ENCODE measurements around the gene C11orf98.
A peak's percentile ranks its signal among the peaks of the same experiment; 100 is the strongest.
"Not testable (repeated sequence)": the region's sequence is repeated elsewhere in the genome, so short reads cannot be mapped to it uniquely, and the experiment has no call there.

The C11orf98 gene

DNA sequence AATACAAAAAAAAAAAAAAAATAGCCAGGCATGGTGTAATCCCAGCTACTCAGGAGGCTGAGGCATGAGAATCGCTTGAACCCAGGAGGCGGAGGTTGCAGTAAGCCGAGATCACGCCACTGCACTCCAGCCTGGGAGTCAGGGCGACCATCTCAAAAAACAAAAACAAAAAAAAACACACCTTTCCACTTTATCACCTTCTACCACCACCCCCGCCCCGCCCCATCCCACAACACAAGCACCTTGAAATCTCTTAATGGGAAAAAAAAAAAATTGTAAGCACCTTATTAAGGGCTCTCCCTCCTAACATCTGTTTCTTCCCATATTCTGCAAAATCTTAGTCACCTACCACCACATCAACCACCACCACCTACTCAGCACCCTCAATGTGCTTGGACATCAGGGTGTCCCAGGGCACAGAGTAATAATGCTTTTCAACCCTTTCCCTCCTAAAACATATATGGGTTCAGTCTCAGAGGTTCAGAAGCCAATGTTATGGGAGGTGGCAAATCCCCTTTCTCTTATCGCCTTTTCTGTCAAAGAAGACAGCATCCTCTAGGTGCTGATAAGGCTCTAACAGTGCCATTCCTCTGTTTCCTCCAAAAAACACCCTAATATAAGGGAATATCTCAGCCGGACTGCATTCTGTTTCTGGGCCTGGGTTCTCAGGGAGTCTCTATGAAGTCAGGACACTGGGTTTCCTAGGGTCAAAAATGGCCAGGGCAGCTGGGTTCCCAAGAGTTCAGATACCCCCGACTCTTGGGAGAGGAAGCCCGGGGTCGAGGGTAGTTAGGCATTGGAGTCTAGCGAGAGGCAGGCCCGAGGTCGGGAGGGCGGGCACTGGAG is 12.6 kb downstream of the C11orf98 start:
- TF ChIP-seq, protein P1, sequence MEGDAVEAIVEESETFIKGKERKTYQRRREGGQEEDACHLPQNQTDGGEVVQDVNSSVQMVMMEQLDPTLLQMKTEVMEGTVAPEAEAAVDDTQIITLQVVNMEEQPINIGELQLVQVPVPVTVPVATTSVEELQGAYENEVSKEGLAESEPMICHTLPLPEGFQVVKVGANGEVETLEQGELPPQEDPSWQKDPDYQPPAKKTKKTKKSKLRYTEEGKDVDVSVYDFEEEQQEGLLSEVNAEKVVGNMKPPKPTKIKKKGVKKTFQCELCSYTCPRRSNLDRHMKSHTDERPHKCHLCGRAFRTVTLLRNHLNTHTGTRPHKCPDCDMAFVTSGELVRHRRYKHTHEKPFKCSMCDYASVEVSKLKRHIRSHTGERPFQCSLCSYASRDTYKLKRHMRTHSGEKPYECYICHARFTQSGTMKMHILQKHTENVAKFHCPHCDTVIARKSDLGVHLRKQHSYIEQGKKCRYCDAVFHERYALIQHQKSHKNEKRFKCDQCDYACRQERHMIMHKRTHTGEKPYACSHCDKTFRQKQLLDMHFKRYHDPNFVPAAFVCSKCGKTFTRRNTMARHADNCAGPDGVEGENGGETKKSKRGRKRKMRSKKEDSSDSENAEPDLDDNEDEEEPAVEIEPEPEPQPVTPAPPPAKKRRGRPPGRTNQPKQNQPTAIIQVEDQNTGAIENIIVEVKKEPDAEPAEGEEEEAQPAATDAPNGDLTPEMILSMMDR (IDR thresholded peaks at IDR 0.05; ENCODE audit: low read depth, low read length), result no peak
- H3K4me3 ChIP-seq (ENCODE audit: low read depth, low read length), result peak overlapping the region; percentile 86
- peaks cover 24% of the 10 kb centered on the region for H3K36me3 ChIP-seq
- no peak for DNase-seq
- no peaks in the 10 kb centered on the region for H3K27me3 ChIP-seq (ENCODE audit: insufficient read depth, low read depth, severe bottlenecking)
- no peaks in the 10 kb centered on the region for H3K9me3 ChIP-seq (ENCODE audit: severe bottlenecking)
- peak overlapping the region; percentile 93 for H3K27ac ChIP-seq

DNA sequence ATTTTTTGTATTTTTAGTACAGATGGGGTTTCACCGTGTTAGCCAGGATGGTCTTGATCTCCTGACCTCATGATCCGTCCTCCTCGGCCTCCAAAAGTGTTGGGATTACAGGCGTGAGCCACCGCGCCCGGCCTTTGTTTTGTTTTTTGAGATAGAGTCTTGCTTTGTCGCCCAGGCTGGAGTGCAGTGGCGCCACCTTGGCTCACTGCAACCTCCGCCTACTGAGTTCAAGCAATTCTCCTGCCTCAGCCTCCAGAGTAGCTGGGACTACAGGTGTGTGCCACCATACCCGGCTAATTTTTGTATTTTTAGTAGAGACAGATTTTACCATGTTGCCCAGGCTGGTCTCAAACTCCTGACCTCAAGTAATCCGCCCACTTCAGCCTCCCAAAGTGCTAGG is 14.7 kb downstream of the C11orf98 start:
- not testable (repeated sequence) for H3K9me3 ChIP-seq (ENCODE audit: severe bottlenecking); DNase-seq; H3K27me3 ChIP-seq (ENCODE audit: insufficient read depth, low read depth, severe bottlenecking); H3K27ac ChIP-seq; H3K4me3 ChIP-seq (ENCODE audit: low read depth, low read length)
- peaks cover 29% of the 10 kb centered on the region for H3K36me3 ChIP-seq

DNA sequence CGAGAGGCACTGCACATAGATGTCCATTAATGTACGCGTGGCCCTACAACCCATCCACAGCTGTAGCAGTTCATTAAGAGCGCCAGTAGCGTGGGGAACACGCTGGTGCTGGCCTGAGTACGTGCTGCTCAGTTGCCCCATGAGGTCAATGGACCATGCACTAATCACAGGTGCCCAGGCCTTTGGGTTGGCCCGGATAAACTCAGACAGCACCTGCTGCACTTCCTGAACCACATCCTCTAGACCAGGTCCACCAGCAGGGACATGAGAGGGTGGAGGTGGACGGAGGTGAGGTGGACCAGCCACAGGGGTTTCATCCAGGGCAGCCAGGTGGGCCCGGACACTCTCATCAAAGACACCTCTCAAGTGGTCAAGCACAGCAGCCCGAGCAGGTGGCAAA is 15.5 kb downstream of the C11orf98 start:
- TF ChIP-seq, protein P1 (IDR thresholded peaks at IDR 0.05; ENCODE audit: low read depth, low read length), result no peak
- no peak for DNase-seq
- Histone ChIP-seq H3K4me3 (ENCODE audit: low read depth, low read length) (no peak overlapping the region), H3K9me3 (ENCODE audit: severe bottlenecking) (no peaks in the 10 kb centered on the region), H3K27ac (no peak overlapping the region), H3K27me3 (ENCODE audit: insufficient read depth, low read depth, severe bottlenecking) (no peaks in the 10 kb centered on the region), H3K36me3 (peaks cover 35% of the 10 kb centered on the region)

GRCh38 chr11:62648967-62649364 is 16.0 kb downstream of the C11orf98 start:
- TF ChIP-seq, protein P1 (IDR thresholded peaks at IDR 0.05; ENCODE audit: low read depth, low read length), result no peak
- Histone ChIP-seq H3K36me3 (peaks cover 38% of the 10 kb centered on the region), H3K27ac (no peak overlapping the region), H3K4me3 (ENCODE audit: low read depth, low read length) (no peak overlapping the region), H3K9me3 (ENCODE audit: severe bottlenecking) (no peaks in the 10 kb centered on the region), H3K27me3 (ENCODE audit: insufficient read depth, low read depth, severe bottlenecking) (no peaks in the 10 kb centered on the region)
- DNase-seq, result no peak

DNA sequence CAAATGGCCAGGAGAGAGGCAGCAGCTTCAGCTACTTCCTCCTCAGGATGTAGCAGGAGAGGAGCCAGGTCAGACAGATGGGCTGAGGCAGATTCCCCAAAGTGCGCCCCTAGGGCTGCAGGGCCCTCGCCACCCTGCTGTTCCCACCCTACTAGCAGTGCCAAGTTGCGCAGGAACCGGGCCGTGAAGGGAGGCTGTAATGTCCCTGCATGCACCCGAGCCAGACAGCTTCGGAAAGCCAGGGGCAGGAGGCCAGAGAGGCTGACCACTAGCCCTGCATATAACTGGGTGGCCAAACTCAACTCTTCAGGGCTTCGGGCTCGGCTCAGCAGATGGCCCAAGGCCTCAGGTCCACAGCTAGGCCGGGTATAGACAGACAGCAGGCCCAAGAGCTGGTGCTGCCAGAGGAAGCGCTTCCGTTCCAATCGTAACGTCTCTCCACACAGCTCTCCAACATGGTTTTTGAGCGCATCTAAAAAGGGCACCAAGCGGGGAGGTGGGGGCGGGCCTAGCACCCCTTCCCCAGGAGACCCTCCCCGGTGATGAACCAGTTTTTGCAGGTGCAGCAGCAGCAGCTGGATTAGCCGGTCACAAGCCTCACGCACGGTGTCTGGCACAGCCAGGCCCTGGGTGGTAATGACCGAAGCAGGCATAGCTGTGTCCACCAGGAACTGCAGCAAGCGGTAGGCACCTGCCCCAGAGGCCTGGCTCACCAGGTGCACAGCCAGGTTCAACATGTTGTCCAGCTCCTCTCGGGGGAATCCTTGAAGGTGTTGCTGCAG is 16.6 kb downstream of the C11orf98 start:
- Histone ChIP-seq H3K36me3 (peaks cover 44% of the 10 kb centered on the region), H3K4me3 (ENCODE audit: low read depth, low read length) (no peak overlapping the region), H3K9me3 (ENCODE audit: severe bottlenecking) (no peaks in the 10 kb centered on the region), H3K27ac (no peak overlapping the region), H3K27me3 (ENCODE audit: insufficient read depth, low read depth, severe bottlenecking) (no peaks in the 10 kb centered on the region)
- DNase-seq, result no peak
- TF ChIP-seq, protein P1 (IDR thresholded peaks at IDR 0.05; ENCODE audit: low read depth, low read length), result no peak

GRCh38 chr11:62647609-62648005 is 17.4 kb downstream of the C11orf98 start:
- H3K9me3 ChIP-seq (ENCODE audit: severe bottlenecking), result no peaks in the 10 kb centered on the region
- DNase-seq, result no peak
- 0 out of 2 replicates have a peak overlapping the region, but pooled peaks have one; percentile 6 for H3K27ac ChIP-seq
- H3K36me3 ChIP-seq, result peaks cover 52% of the 10 kb centered on the region
- no peaks in the 10 kb centered on the region for H3K27me3 ChIP-seq (ENCODE audit: insufficient read depth, low read depth, severe bottlenecking)
- no peak overlapping the region for H3K4me3 ChIP-seq (ENCODE audit: low read depth, low read length)
- TF ChIP-seq, protein P1 (IDR thresholded peaks at IDR 0.05; ENCODE audit: low read depth, low read length), result no peak
